Trophoblast cell (in vitro differentiated cells and primary cell): Measurements from ENCODE around the gene MYBPC1.

Source experiments
- DNase-seq, 2 donors: peaks; one replicate each; pipeline ENCODE4 v3.0.0-alpha.2; 2016
- H2AFZ ChIP-seq: 2 replicates; pipeline ENCODE4 v1.6.1; 2013; ENCODE audit warnings: low read length, moderate library complexity, mild to moderate bottlenecking; ENCODE audit not compliant: insufficient read depth, poor library complexity
- H2AK5ac ChIP-seq: 2 replicates; pipeline ENCODE4 v1.6.1; 2013; ENCODE audit warnings: mild to moderate bottlenecking, low read length
- H2BK120ac ChIP-seq: 2 replicates; pipeline ENCODE4 v1.6.1; 2013; ENCODE audit warnings: low read length, mild to moderate bottlenecking, moderate library complexity; ENCODE audit not compliant: insufficient read depth, poor library complexity
- H2BK12ac ChIP-seq: 2 replicates; pipeline ENCODE4 v1.6.1; 2013; ENCODE audit warnings: mild to moderate bottlenecking, low read length, moderate library complexity
- H2BK5ac ChIP-seq: 2 replicates; pipeline ENCODE4 v1.6.1; 2013; ENCODE audit warnings: low read length, low read depth, moderate library complexity, mild to moderate bottlenecking; ENCODE audit not compliant: poor library complexity
- H3K14ac ChIP-seq: 2 replicates; pipeline ENCODE4 v1.6.1; 2013; ENCODE audit warnings: mild to moderate bottlenecking, low read length
- H3K18ac ChIP-seq: 2 replicates; pipeline ENCODE4 v1.6.1; 2013; ENCODE audit warnings: mild to moderate bottlenecking, low read length
- H3K23ac ChIP-seq: 2 replicates; pipeline ENCODE4 v1.6.1; 2013; ENCODE audit warnings: low read length
- H3K27ac ChIP-seq: 2 replicates; pipeline ENCODE4 v1.5.1; 2013; ENCODE audit warnings: low read depth, mild to moderate bottlenecking, inconsistent platforms, low read length, moderate library complexity
- H3K27me3 ChIP-seq: 2 replicates; pipeline ENCODE4 v1.6.1; 2013; ENCODE audit warnings: inconsistent platforms, mild to moderate bottlenecking, low read length, moderate library complexity; ENCODE audit not compliant: insufficient read depth
- H3K36me3 ChIP-seq, 2 experiments: 1 replicate in 1 of 2; 2 replicates in 1 of 2; pipeline ENCODE4 v1.6.1; 2013; ENCODE audit warnings: low read length in 2 of 2, mild to moderate bottlenecking in 2 of 2, moderate library complexity in 1 of 2; ENCODE audit not compliant: insufficient read depth in 2 of 2, control insufficient read depth in 1 of 2
- H3K4ac ChIP-seq: 2 replicates; pipeline ENCODE4 v1.6.1; 2013; ENCODE audit warnings: low read depth, mild to moderate bottlenecking, low read length, moderate library complexity
- H3K4me1 ChIP-seq, 2 experiments: 1 replicate in 1 of 2; 2 replicates in 1 of 2; pipeline ENCODE4 v1.6.1; 2013; ENCODE audit warnings: low read length in 2 of 2, mild to moderate bottlenecking in 2 of 2, moderate library complexity in 1 of 2; ENCODE audit not compliant: insufficient read depth in 2 of 2, control insufficient read depth in 1 of 2
- H3K4me2 ChIP-seq: 2 replicates; pipeline ENCODE4 v1.6.1; 2013; ENCODE audit warnings: inconsistent platforms, mild to moderate bottlenecking, low read length, moderate library complexity
- H3K4me3 ChIP-seq: 2 replicates; pipeline ENCODE4 v1.5.1; 2013; ENCODE audit warnings: mild to moderate bottlenecking, low read depth, low read length, inconsistent platforms
- H3K79me1 ChIP-seq: one replicate; pipeline ENCODE4 v1.6.1; 2013; ENCODE audit warnings: low read length
- H3K79me2 ChIP-seq: 2 replicates; pipeline ENCODE4 v1.6.1; 2013; ENCODE audit warnings: low read length, mild to moderate bottlenecking; ENCODE audit not compliant: control insufficient read depth, insufficient read depth, poor library complexity
- H3K9ac ChIP-seq: 2 replicates; pipeline ENCODE4 v1.6.1; 2013; ENCODE audit warnings: mild to moderate bottlenecking, low read length
- H3K9me3 ChIP-seq: 2 replicates; pipeline ENCODE4 v1.6.1; 2013; ENCODE audit warnings: low read depth, mild to moderate bottlenecking, control low read depth, inconsistent platforms, low read length; ENCODE audit not compliant: insufficient read depth
- H4K12ac ChIP-seq: 2 replicates; pipeline ENCODE4 v1.6.1; 2013; ENCODE audit warnings: low read depth, mild to moderate bottlenecking, low read length, moderate library complexity
- H4K8ac ChIP-seq: 2 replicates; pipeline ENCODE4 v1.6.1; 2013; ENCODE audit warnings: low read depth, mild to moderate bottlenecking, low read length, moderate library complexity
- H4K91ac ChIP-seq: one replicate; pipeline ENCODE4 v1.6.1; 2013; ENCODE audit warnings: low read depth, mild to moderate bottlenecking, low read length, moderate library complexity
- WGBS: extraction: QIAGEN DNeasy Blood & Tissue Kit; methylation state at CpG from one replicate; pipeline ENCODE4 v1.1.7; 2013; ENCODE audit warnings: missing lambda C conversion rate; ENCODE audit not compliant: insufficient read length, insufficient coverage; ENCODE audit errors: extremely low coverage; 5-methylcytosine and 5-hydroxymethylcytosine counted together

The MYBPC1 gene

DNA sequence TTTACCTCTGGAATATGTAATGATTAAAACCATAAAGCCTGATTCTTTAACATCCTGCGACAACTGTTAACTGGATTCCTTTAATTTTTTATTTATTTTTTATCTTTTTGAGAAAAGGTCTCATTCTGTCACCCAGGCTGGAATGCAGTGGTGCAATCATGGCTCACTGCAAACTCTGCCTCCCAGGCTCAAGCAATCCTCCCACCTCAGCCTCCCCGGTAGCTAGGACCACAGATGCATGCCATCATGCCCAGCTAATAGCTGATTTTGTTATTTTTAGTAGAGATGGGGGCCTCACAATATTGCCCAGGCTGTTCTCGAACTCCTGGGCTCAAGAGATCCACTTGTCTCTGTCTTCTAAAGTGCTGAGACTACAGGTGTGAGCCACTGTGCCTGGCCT, 3.7 kb downstream of the MYBPC1 start:
- H3K4me2 ChIP-seq = no peak overlapping the region
- H3K27me3 ChIP-seq = no peaks in the 10 kb centered on the region
- H4K91ac ChIP-seq = no peak overlapping the region
- H3K36me3 ChIP-seq = no peaks in the 10 kb centered on the region
- H3K79me1 ChIP-seq = no peaks in the 10 kb centered on the region
- no peak overlapping the region for H3K23ac ChIP-seq
- no peak overlapping the region for H2AK5ac ChIP-seq
- no peaks in the 10 kb centered on the region for H3K4me1 ChIP-seq
- DNase-seq = no peak
- H3K18ac ChIP-seq = no peak overlapping the region
- no peak overlapping the region for H3K4me3 ChIP-seq
- H2AFZ ChIP-seq = no peak overlapping the region
- no peak overlapping the region for H4K8ac ChIP-seq
- H2BK5ac ChIP-seq = no peak overlapping the region
- no peaks in the 10 kb centered on the region for H3K9me3 ChIP-seq
- WGBS = no CpG with 5 or more reads among the region's 3 CpGs
- H3K14ac ChIP-seq = no peak overlapping the region
- no peaks in the 10 kb centered on the region for H3K79me2 ChIP-seq
- H2BK120ac ChIP-seq = no peak overlapping the region
- no peak overlapping the region for H3K9ac ChIP-seq
- no peak overlapping the region for H4K12ac ChIP-seq
- no peak overlapping the region for H3K27ac ChIP-seq
- no peak overlapping the region for H2BK12ac ChIP-seq
- H3K4ac ChIP-seq = no peak overlapping the region

DNA sequence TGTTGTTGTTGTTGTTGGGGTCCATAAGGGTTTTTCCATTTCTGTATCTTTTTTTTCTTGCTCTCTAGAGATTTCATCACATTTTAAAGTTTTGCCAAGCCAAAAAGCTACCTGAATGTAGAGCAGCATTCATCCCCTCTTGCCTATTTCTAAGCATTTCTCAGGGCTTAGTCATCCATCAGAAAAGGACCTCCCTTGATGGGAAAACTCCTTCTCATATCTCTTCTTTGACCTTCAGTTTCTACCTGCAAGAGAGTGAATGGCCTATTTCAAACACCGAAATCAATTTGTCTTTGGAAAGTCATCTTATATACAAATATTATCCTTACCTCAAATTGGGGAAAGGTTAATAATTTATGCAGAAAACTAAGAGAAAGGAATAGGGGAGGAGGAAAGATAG, 4.5 kb downstream of the MYBPC1 start:
- WGBS = no CpG with 5 or more reads among the region's 1 CpG
- Histone ChIP-seq H3K27ac (no peak overlapping the region), H2AFZ (no peak overlapping the region)

DNA sequence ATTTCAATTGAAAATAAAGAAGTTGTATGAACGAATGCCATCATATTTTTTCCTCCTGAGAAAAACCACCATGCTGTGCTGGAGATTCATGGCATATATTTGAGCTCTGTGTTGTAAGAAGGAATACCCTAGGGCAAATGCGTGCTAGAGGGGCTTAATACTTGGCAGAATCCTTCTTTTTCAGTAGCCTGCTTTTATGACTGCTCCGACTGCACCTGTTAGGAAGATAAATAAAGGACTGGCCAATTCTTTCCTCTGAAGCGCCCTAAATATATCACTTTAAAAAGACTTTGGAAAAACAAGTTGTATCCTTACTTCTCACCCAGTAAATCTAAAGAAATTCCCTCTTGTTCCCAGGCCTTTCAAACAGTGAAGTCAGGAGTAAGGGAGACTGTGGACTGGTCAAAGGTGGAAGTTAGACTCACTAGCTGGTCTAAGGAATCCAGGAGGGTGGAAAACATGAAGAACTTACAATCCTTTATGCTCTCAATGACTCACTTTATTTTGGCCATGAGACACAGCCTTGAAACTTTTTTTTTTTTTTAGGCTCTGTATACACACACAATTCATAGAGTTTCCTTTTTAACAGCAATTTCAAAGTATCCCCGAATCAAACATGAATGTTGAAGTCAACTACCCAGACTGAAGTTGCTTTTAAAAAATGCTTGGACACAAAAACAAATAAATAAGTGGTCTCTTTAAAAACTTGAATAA, 5.2 kb downstream of the MYBPC1 start:
- Histone ChIP-seq H3K27me3 (no peaks in the 10 kb centered on the region), H2AFZ (no peak overlapping the region), H2AK5ac (no peak overlapping the region), H2BK5ac (no peak overlapping the region), H2BK12ac (no peak overlapping the region), H3K4me3 (no peak overlapping the region), H3K14ac (no peak overlapping the region), H4K91ac (no peak overlapping the region), H3K4me1 (no peaks in the 10 kb centered on the region), H3K23ac (no peak overlapping the region), H3K4ac (no peak overlapping the region), H3K9me3 (no peaks in the 10 kb centered on the region), H3K4me2 (no peak overlapping the region), H3K9ac (no peak overlapping the region), H4K8ac (no peak overlapping the region), H3K27ac (no peak overlapping the region), H3K36me3 (no peaks in the 10 kb centered on the region), H4K12ac (no peak overlapping the region), H3K79me2 (no peaks in the 10 kb centered on the region), H3K79me1 (no peaks in the 10 kb centered on the region), H2BK120ac (no peak overlapping the region), H3K18ac (no peak overlapping the region)
- no peak for DNase-seq
- WGBS = no CpG with 5 or more reads among the region's 5 CpGs

More for the DNA sequence above, 4.5 kb downstream of the MYBPC1 start:
- no peak overlapping the region for H3K4ac ChIP-seq
- H3K36me3 ChIP-seq = no peaks in the 10 kb centered on the region
- no peak overlapping the region for H3K14ac ChIP-seq
- no peak overlapping the region for H3K4me3 ChIP-seq
- no peak overlapping the region for H3K9ac ChIP-seq
- no peak overlapping the region for H3K4me2 ChIP-seq
- H4K91ac ChIP-seq = no peak overlapping the region
- H4K12ac ChIP-seq = no peak overlapping the region
- no peak overlapping the region for H2BK5ac ChIP-seq
- H2BK120ac ChIP-seq = no peak overlapping the region
- H3K79me2 ChIP-seq = no peaks in the 10 kb centered on the region
- H3K4me1 ChIP-seq = no peaks in the 10 kb centered on the region
- H3K9me3 ChIP-seq = no peaks in the 10 kb centered on the region
- H3K23ac ChIP-seq = no peak overlapping the region
- no peaks in the 10 kb centered on the region for H3K27me3 ChIP-seq
- no peaks in the 10 kb centered on the region for H3K79me1 ChIP-seq
- H2BK12ac ChIP-seq = no peak overlapping the region
- no peak overlapping the region for H3K18ac ChIP-seq
- peak in 1 of 2 donors; percentile 16 for DNase-seq
- no peak overlapping the region for H2AK5ac ChIP-seq
- H4K8ac ChIP-seq = no peak overlapping the region

DNA sequence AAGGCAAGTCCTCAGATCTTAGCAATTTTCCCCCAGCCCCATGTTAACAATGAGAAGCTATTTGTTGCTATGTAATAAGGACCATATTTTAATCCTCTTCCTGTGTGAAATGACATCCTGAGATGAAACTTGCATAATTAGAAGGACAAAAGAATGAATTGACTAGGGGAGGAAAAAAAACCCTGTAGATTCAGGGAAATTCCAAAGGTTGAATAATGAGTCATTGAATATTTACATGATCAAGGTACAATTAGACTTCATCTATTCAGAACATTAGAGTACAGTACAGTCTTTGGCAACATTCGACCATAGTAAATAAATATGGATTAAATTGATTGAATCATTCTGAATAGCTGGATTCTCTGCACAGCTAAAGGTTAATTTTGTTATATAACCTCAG, 9.4 kb downstream of the MYBPC1 start:
- no peaks in the 10 kb centered on the region for H3K79me2 ChIP-seq
- no peak overlapping the region for H2AFZ ChIP-seq

More for the DNA sequence above, 9.4 kb downstream of the MYBPC1 start:
- Histone ChIP-seq H3K4me2 (no peak overlapping the region), H3K27me3 (no peaks in the 10 kb centered on the region), H4K8ac (no peak overlapping the region), H4K12ac (no peak overlapping the region), H3K4me1 (no peaks in the 10 kb centered on the region), H2BK120ac (no peak overlapping the region), H3K14ac (no peak overlapping the region), H3K23ac (no peak overlapping the region), H3K9ac (no peak overlapping the region), H3K4ac (no peak overlapping the region), H3K79me1 (no peaks in the 10 kb centered on the region), H3K4me3 (no peak overlapping the region), H2BK5ac (no peak overlapping the region), H3K9me3 (no peaks in the 10 kb centered on the region), H2BK12ac (no peak overlapping the region), H3K36me3 (no peaks in the 10 kb centered on the region), H3K18ac (no peak overlapping the region), H3K27ac (no peak overlapping the region), H2AK5ac (no peak overlapping the region), H4K91ac (no peak overlapping the region)
- WGBS = no CpG with 5 or more reads among the region's 1 CpG
- no peak for DNase-seq
